ENCODE results near the gene MYH6. TPM values are rescaled to one million over a fixed set of nuclear protein-coding genes. Genes with fewer than 3 reads are reported as not detected.

MYH6 gene
- total and polyA plus RNA-seq, 7 donors: 1.5 to 4.9 (median 3.0) TPM; not detected in 4

GRCh38 chr14:23357261-23357660, 50.8 kb downstream of the MYH6 start:
- Histone ChIP-seq H3K36me3 (peaks cover 4 to 35% (median 11%) of the 10 kb centered on the region in 4 donors), H3K9me3 (no peaks in the 10 kb centered on the region), H3K4me1 (peaks cover 0 to 35% (median 13%) of the 10 kb centered on the region in 4 donors), H3K27me3 (peaks cover 0 to 1% (median 0%) of the 10 kb centered on the region in 3 donors), H3K4me3 (no peak overlapping the region), H3K27ac (no peak overlapping the region)
- 89% methylated on average over 8 of the region's 8 CpGs for WGBS, 2 donors
- TF ChIP-seq EP300 (IDR thresholded peaks at IDR 0.05): no peak
- no peak for TF ChIP-seq POLR2A (IDR thresholded peaks at IDR 0.05)
- TF ChIP-seq CTCF (IDR thresholded peaks at IDR 0.05): no peak
- TF ChIP-seq POLR2AphosphoS5 (IDR thresholded peaks at IDR 0.05): no peak
- no peak for DNase-seq
- intact Hi-C loops (cut with DNase I): no loop called here

GRCh38 chr14:23356662-23357061, 51.4 kb downstream of the MYH6 start:
- TF ChIP-seq POLR2AphosphoS5 (IDR thresholded peaks at IDR 0.05): no peak
- TF ChIP-seq EP300 (IDR thresholded peaks at IDR 0.05): no peak
- TF ChIP-seq POLR2A (IDR thresholded peaks at IDR 0.05): no peak
- TF ChIP-seq CTCF (IDR thresholded peaks at IDR 0.05): no peak
- no peak overlapping the region for H3K27ac ChIP-seq
- peaks cover 0 to 35% (median 18%) of the 10 kb centered on the region in 4 donors for H3K4me1 ChIP-seq
- no peaks in the 10 kb centered on the region for H3K9me3 ChIP-seq
- peaks cover 0 to 4% (median 3%) of the 10 kb centered on the region in 3 donors for H3K27me3 ChIP-seq
- intact Hi-C loops (cut with DNase I): no loop called here
- no peak for DNase-seq
- 93 to 96% methylated on average over 4 of the region's 4 CpGs for WGBS, 2 donors
- peaks cover 4 to 35% (median 11%) of the 10 kb centered on the region in 4 donors for H3K36me3 ChIP-seq
- H3K4me3 ChIP-seq: no peak overlapping the region

DNA sequence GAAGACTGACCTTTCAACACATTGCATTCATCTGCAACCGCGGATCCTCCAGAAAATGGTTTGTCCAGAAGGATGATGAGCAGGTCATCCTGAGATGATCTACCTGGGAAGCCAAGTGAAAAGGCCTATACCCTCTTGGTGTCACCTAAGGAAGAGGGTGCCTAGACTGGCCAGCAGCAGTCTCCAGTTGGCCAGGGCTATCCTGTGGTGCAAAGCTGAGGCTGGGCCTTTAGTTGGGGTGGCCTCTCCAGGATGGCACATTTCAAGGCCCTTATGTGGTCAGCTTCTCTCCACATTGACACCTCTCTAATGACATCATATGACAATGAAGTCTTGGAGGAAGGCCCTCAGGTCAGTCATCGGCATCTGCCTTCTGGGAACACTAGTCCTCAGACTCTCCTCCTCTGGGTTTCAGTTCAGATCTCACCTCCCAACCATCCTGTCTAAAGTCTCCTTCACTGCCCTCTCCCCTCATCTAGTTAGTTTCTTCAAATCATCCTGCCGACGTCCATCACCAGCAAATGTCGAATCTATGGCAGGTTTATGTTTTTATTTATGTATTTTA, 52.1 kb downstream of the MYH6 start:
- Histone ChIP-seq H3K4me3 (no peak overlapping the region), H3K36me3 (peaks cover 4 to 35% (median 11%) of the 10 kb centered on the region in 4 donors), H3K9me3 (no peaks in the 10 kb centered on the region), H3K4me1 (peaks cover 0 to 32% (median 20%) of the 10 kb centered on the region in 4 donors), H3K27ac (no peak overlapping the region), H3K27me3 (peaks cover 0 to 4% (median 3%) of the 10 kb centered on the region in 3 donors)
- intact Hi-C loops (cut with DNase I): no loop called here
- no peak for DNase-seq
- TF ChIP-seq EP300 (IDR thresholded peaks at IDR 0.05) (no peak), CTCF (IDR thresholded peaks at IDR 0.05) (no peak), POLR2A (IDR thresholded peaks at IDR 0.05) (no peak), POLR2AphosphoS5 (IDR thresholded peaks at IDR 0.05) (no peak)
- WGBS, 2 donors: 90 to 91% methylated on average over 6 of the region's 6 CpGs

- no peak overlapping the region for H3K27ac ChIP-seq
- peaks cover 0 to 4% (median 3%) of the 10 kb centered on the region in 3 donors for H3K27me3 ChIP-seq
- no peak for DNase-seq
- intact Hi-C loops (cut with DNase I): no loop called here
- no peak overlapping the region for H3K4me3 ChIP-seq
- no peaks in the 10 kb centered on the region for H3K9me3 ChIP-seq
- TF ChIP-seq CTCF (IDR thresholded peaks at IDR 0.05) (no peak), EP300 (IDR thresholded peaks at IDR 0.05) (no peak), POLR2AphosphoS5 (IDR thresholded peaks at IDR 0.05) (no peak), POLR2A (IDR thresholded peaks at IDR 0.05) (no peak)
- H3K36me3 ChIP-seq: peaks cover 4 to 31% (median 9%) of the 10 kb centered on the region in 4 donors
- WGBS, 2 donors: 84 to 88% methylated on average over 6 of the region's 6 CpGs
- peaks cover 0 to 23% (median 16%) of the 10 kb centered on the region in 4 donors for H3K4me1 ChIP-seq
Observed at GRCh38 chr14:23354990-23355389, 53.1 kb downstream of the MYH6 start.

All from sigmoid colon (tissue), 7 donors.